ENCODE measurements around the gene CEP55.
"Not testable (repeated sequence)": the region's sequence is repeated elsewhere in the genome, so short reads cannot be mapped to it uniquely, and the experiment has no call there.

The CEP55 gene

GRCh38 chr10:93496322-93497041 lies at the start of gene CEP55:
Gene CEP55, plus strand, starts transcription at chr10:93496612. Its CDS starts 3,440 bp downstream, at chr10:93500052.
- DNase-seq = peak; percentile 72 to 75

GRCh38 chr10:93447019-93447418 lies 49.4 kb upstream of the CEP55 start:
- DNase-seq = no peak

GRCh38 chr10:93447970-93448369 lies 48.4 kb upstream of the CEP55 start:
- DNase-seq = no peak

GRCh38 chr10:93451244-93451947 lies 45.0 kb upstream of the CEP55 start:
- DNase-seq = no peak

- no peak for DNase-seq
Observed at GRCh38 chr10:93452143-93452542, 44.3 kb upstream of the CEP55 start.

GRCh38 chr10:93454146-93454545 lies 42.3 kb upstream of the CEP55 start:
- no peak for DNase-seq

GRCh38 chr10:93454736-93455135 lies 41.7 kb upstream of the CEP55 start:
- DNase-seq = no peak

- DNase-seq = no peak
Observed at GRCh38 chr10:93456480-93456879, 39.9 kb upstream of the CEP55 start.

- no peak for DNase-seq
Observed at GRCh38 chr10:93457511-93457910, 38.9 kb upstream of the CEP55 start.

- DNase-seq = no peak
Observed at GRCh38 chr10:93458821-93459257, 37.6 kb upstream of the CEP55 start.

GRCh38 chr10:93459466-93459865 lies 36.9 kb upstream of the CEP55 start:
- no peak for DNase-seq

- peak; percentile 10 to 50 for DNase-seq
Observed at GRCh38 chr10:93461109-93461806, 35.2 kb upstream of the CEP55 start.

GRCh38 chr10:93461807-93462178 lies 34.6 kb upstream of the CEP55 start:
- peak; percentile 5 to 48 for DNase-seq

- DNase-seq = no peak
Observed at GRCh38 chr10:93462371-93462770, 34.0 kb upstream of the CEP55 start.

GRCh38 chr10:93462881-93463280 lies 33.5 kb upstream of the CEP55 start:
- no peak for DNase-seq

- DNase-seq = no peak
Observed at GRCh38 chr10:93463723-93464476, 32.5 kb upstream of the CEP55 start.

GRCh38 chr10:93464776-93465388 lies 31.5 kb upstream of the CEP55 start:
- no peak for DNase-seq

- DNase-seq = no peak
Observed at GRCh38 chr10:93465806-93466675, 30.4 kb upstream of the CEP55 start.

- not testable (repeated sequence) for DNase-seq
Observed at GRCh38 chr10:93467635-93468034, 28.8 kb upstream of the CEP55 start.

- no peak for DNase-seq
Observed at GRCh38 chr10:93468461-93469213, 27.8 kb upstream of the CEP55 start.

GRCh38 chr10:93469454-93469853 lies 27.0 kb upstream of the CEP55 start:
- no peak for DNase-seq

Measured in NCI-H524 (cell line).